Transverse colon (tissue), 4 donors: Measurements from ENCODE around the gene PBX1.

Experiments
- POLR2A ChIP-seq: fragments of 450-650 bp; IDR thresholded peaks from one replicate; pipeline ENCODE4 v1.6.1; 2016; ENCODE audit warnings: antibody characterized with exemption, mild to moderate bottlenecking, moderate library complexity
- POLR2AphosphoS5 ChIP-seq, 3 donors: sonication (generic); formaldehyde crosslinking; IDR thresholded peaks; one replicate each; pipeline ENCODE4 v1.6.1; 2016; ENCODE audit warnings: antibody characterized with exemption in 3 of 3
- TF ChIP-seq, protein P1 (sequence below), 5 experiments: fragments of 200-600 bp in 3 of 5; fragments of 450-650 bp in 2 of 5; sonication (generic) in 3 of 5; IDR thresholded peaks; 1 replicate in 2 of 5; 2 replicates in 3 of 5; pipeline ENCODE4 v1.5.1; 2016 to 2017; ENCODE audit warnings: antibody characterized with exemption in 5 of 5, inconsistent platforms in 3 of 5, mild to moderate bottlenecking in 2 of 5, moderate library complexity in 1 of 5

DNA sequence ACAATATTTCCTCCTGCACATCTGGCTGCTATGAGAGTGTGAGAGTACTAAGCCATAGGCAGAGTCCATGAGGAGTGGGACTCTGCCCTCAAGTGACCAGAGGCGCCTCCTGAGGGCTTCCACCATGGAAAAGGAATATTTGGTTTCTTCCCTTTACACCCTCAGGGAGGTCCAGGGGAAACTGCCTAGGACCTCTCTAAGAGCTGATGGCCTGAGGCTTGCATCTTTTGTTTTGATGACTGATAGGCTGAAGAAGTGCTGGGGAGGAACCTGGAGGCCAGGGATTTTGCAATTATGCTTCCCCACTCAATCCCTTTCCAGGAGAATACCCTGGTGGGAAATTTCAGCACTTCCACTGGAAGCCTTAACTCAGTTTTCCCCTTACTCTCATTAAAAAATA, 111.0 kb downstream of the PBX1 start:
- TF ChIP-seq, protein P1, sequence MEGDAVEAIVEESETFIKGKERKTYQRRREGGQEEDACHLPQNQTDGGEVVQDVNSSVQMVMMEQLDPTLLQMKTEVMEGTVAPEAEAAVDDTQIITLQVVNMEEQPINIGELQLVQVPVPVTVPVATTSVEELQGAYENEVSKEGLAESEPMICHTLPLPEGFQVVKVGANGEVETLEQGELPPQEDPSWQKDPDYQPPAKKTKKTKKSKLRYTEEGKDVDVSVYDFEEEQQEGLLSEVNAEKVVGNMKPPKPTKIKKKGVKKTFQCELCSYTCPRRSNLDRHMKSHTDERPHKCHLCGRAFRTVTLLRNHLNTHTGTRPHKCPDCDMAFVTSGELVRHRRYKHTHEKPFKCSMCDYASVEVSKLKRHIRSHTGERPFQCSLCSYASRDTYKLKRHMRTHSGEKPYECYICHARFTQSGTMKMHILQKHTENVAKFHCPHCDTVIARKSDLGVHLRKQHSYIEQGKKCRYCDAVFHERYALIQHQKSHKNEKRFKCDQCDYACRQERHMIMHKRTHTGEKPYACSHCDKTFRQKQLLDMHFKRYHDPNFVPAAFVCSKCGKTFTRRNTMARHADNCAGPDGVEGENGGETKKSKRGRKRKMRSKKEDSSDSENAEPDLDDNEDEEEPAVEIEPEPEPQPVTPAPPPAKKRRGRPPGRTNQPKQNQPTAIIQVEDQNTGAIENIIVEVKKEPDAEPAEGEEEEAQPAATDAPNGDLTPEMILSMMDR (IDR thresholded peaks at IDR 0.05): no peak
- TF ChIP-seq POLR2AphosphoS5 (IDR thresholded peaks at IDR 0.05) (no peak), POLR2A (no peak)
